Uterus (tissue), 4 donors: ENCODE results near the gene NEDD4L. TPM values are rescaled to one million over a fixed set of nuclear protein-coding genes. Genes with fewer than 3 reads are reported as not detected.
A peak's percentile ranks its signal among the peaks of the same experiment; 100 is the strongest.

Source experiments
- DNase-seq, 2 donors: peaks; one replicate each; pipeline ENCODE4 v3.0.0-alpha.2; 2019 to 2020
- H3K27ac ChIP-seq, 2 donors: fragments of 200-600 bp; sonication (generic); 1 replicate in 1 of 2; 2 replicates in 1 of 2; pipeline ENCODE4 v1.5.1; 2016 to 2018
- H3K27me3 ChIP-seq, 2 donors: fragments of 200-600 bp; sonication (generic); one replicate each; pipeline ENCODE4 v1.5.1; 2018 to 2019; ENCODE audit warnings: control low read depth in 1 of 2
- H3K36me3 ChIP-seq, 2 donors: fragments of 200-600 bp; sonication (generic); one replicate each; pipeline ENCODE4 v1.5.1; 2019; ENCODE audit warnings: control low read depth in 1 of 2
- H3K4me1 ChIP-seq, 2 donors: fragments of 200-600 bp; sonication (generic); one replicate each; pipeline ENCODE4 v1.5.1; 2018 to 2019; ENCODE audit warnings: control low read depth in 1 of 2
- H3K4me3 ChIP-seq, 2 donors: fragments of 200-600 bp; sonication (generic); 1 replicate in 1 of 2; 2 replicates in 1 of 2; pipeline ENCODE4 v1.5.1; 2018 to 2019; ENCODE audit warnings: mild to moderate bottlenecking in 1 of 2
- H3K9me3 ChIP-seq, 2 donors: fragments of 200-600 bp; sonication (generic); one replicate each; pipeline ENCODE4 v1.5.1; 2019; ENCODE audit warnings: control low read depth in 1 of 2
- POLR2A ChIP-seq, 2 donors: fragments of 450-650 bp; IDR thresholded peaks; one replicate each; pipeline ENCODE4 v1.6.1; 2016; ENCODE audit warnings: antibody characterized with exemption in 2 of 2, mild to moderate bottlenecking in 1 of 2, moderate library complexity in 1 of 2
- intact Hi-C: fragments of 100-400 bp; cut with DNase I; formaldehyde crosslinking; loops from one replicate; pipeline ENCODE4 v1.15.1; 2023; ENCODE audit warnings: low total_unique reads
- total RNA-seq, 4 donors: library from RNA; depleted of rRNA in 3 of 4; stranded (reverse); fragments of >200 nt in 3 of 4; gene quantifications; one replicate each; pipeline versions ENCODE4 v1.1.0 to v1.2.4, GENCODE V29; 2014 to 2023
- TF ChIP-seq, protein P1 (sequence below), 4 experiments: fragments of 200-600 bp in 2 of 4; fragments of 450-650 bp in 2 of 4; sonication (generic) in 2 of 4; IDR thresholded peaks; one replicate each; pipeline ENCODE4 v1.5.1; 2016 to 2019; ENCODE audit warnings: antibody characterized with exemption in 4 of 4, mild to moderate bottlenecking in 2 of 4, moderate library complexity in 1 of 4
- donor health status: DM: yes; HTN: yes; CAD: no.

The NEDD4L gene
- total RNA-seq, 4 donors from 2014 or later: 6.2 to 45.9 (median 32.3) TPM

DNA sequence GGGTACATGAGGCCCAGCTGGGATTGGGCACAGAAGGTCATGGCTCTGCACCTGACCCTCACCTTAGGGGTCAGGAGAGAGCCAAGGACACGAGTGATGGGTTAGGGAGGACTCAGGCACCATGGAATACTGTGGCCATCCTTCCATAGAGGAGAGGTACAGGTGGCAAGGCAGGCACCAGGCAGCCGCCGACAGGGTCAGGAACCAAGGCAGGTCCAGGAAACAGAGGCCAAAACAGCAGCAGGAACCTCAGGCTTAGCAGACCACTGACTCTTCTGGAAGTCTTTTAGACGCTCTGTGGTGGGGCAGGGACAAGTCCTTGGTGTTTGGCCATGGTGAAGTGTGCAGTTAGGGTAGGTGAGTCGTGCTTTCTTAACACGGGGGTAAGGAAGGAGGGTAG lies 128.0 kb downstream of the NEDD4L start:
- Histone ChIP-seq H3K4me1 (no peaks in the 10 kb centered on the region), H3K36me3 (no peaks in the 10 kb centered on the region)
- TF ChIP-seq POLR2A (IDR thresholded peaks at IDR 0.05): no peak
- TF ChIP-seq, protein P1, sequence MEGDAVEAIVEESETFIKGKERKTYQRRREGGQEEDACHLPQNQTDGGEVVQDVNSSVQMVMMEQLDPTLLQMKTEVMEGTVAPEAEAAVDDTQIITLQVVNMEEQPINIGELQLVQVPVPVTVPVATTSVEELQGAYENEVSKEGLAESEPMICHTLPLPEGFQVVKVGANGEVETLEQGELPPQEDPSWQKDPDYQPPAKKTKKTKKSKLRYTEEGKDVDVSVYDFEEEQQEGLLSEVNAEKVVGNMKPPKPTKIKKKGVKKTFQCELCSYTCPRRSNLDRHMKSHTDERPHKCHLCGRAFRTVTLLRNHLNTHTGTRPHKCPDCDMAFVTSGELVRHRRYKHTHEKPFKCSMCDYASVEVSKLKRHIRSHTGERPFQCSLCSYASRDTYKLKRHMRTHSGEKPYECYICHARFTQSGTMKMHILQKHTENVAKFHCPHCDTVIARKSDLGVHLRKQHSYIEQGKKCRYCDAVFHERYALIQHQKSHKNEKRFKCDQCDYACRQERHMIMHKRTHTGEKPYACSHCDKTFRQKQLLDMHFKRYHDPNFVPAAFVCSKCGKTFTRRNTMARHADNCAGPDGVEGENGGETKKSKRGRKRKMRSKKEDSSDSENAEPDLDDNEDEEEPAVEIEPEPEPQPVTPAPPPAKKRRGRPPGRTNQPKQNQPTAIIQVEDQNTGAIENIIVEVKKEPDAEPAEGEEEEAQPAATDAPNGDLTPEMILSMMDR (IDR thresholded peaks at IDR 0.05): no peak

DNA sequence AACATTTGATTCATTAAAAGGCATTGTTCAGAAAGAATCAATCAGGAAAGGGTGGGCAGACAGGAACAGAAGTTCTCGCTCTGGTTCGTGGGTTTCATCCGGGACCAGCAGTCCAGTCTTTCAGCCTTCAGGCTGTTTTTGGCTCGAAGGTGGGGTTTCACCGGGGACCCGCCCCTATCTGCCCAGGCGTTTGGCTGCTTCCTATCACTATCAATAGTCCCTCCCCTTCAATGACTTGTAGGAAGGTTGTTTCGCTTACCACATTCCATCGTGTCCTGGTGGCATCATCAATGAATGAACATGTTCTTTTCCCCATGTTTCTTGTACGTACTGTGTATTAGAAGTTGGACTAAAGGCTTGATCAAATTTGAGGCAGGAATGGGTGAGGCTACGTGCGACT lies 130.3 kb downstream of the NEDD4L start:
- intact Hi-C loops: no loop called here
- Histone ChIP-seq H3K36me3 (no peaks in the 10 kb centered on the region), H3K27me3 (no peaks in the 10 kb centered on the region), H3K4me1 (no peaks in the 10 kb centered on the region), H3K4me3 (no peak overlapping the region), H3K27ac (no peak overlapping the region), H3K9me3 (no peaks in the 10 kb centered on the region)
- TF ChIP-seq, protein P1 (IDR thresholded peaks at IDR 0.05): no peak
- no peak for TF ChIP-seq POLR2A (IDR thresholded peaks at IDR 0.05)
- DNase-seq: no peak

More for the DNA sequence above, 128.0 kb downstream of the NEDD4L start:
- H3K27ac ChIP-seq: no peak overlapping the region
- no peak for DNase-seq
- no peaks in the 10 kb centered on the region for H3K9me3 ChIP-seq
- H3K27me3 ChIP-seq: no peaks in the 10 kb centered on the region
- intact Hi-C loops: no loop called here
- no peak overlapping the region for H3K4me3 ChIP-seq

DNA sequence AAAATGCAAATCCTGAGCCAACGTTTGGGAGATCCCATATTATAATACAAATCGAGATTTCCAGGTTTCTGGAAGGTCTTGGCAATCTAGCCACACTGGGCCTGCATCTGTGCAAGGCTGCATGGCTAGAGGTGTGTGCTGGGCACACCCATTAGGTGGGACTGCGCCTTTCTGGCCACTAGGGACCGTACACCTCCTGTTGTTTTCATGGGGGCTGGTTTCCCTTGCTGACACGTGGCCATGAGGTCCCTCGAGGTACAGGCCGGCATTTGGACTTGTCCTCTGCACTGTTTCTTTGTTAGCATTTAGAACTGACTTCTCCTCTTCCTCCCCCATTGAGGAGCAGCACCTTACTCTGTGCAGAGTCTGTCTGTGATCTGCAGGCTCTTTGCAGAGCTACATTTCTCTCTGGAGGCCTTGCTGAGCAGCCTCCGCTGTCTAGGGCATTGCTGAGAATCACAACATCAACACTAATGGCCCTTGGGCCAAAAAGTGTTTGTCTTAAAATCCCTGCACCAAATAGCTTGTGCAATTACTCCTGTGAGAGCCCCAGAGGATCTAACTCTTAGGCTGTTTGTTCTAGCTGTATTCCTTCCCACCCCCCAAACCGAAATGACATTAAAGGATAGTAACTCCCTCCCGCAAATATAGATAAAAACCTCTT lies 131.2 kb downstream of the NEDD4L start:
- Histone ChIP-seq H3K36me3 (no peaks in the 10 kb centered on the region), H3K27ac (no peak overlapping the region), H3K9me3 (no peaks in the 10 kb centered on the region), H3K4me1 (no peaks in the 10 kb centered on the region), H3K4me3 (no peak overlapping the region), H3K27me3 (no peaks in the 10 kb centered on the region)
- intact Hi-C loops: no loop called here
- TF ChIP-seq, protein P1 (IDR thresholded peaks at IDR 0.05): no peak
- TF ChIP-seq POLR2A (IDR thresholded peaks at IDR 0.05): no peak
- DNase-seq: no peak

DNA sequence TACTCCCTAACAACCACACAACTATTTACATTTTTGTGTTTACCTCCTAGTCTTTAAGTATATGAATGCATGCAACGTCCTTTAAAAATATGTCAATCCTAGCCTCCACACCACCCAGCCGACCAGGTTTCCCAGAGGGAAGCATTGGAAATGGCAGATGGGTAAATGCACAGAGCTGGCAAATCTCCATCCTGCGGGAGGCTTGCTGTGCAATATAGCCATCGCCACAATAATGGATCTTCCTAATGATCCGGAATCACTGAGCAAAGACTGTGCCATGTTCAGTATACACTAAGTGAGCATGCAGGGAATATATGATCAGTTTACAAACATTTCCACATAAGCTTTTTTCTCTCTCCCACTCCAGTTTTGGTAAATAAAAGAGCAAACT lies 131.8 kb downstream of the NEDD4L start:
- no peaks in the 10 kb centered on the region for H3K27me3 ChIP-seq
- H3K36me3 ChIP-seq: no peaks in the 10 kb centered on the region
- intact Hi-C loops: no loop called here
- TF ChIP-seq, protein P1 (IDR thresholded peaks at IDR 0.05): no peak
- TF ChIP-seq POLR2A (IDR thresholded peaks at IDR 0.05): no peak
- DNase-seq: no peak
- no peak overlapping the region for H3K27ac ChIP-seq
- H3K4me3 ChIP-seq: no peak overlapping the region
- H3K9me3 ChIP-seq: no peaks in the 10 kb centered on the region
- H3K4me1 ChIP-seq: no peaks in the 10 kb centered on the region

DNA sequence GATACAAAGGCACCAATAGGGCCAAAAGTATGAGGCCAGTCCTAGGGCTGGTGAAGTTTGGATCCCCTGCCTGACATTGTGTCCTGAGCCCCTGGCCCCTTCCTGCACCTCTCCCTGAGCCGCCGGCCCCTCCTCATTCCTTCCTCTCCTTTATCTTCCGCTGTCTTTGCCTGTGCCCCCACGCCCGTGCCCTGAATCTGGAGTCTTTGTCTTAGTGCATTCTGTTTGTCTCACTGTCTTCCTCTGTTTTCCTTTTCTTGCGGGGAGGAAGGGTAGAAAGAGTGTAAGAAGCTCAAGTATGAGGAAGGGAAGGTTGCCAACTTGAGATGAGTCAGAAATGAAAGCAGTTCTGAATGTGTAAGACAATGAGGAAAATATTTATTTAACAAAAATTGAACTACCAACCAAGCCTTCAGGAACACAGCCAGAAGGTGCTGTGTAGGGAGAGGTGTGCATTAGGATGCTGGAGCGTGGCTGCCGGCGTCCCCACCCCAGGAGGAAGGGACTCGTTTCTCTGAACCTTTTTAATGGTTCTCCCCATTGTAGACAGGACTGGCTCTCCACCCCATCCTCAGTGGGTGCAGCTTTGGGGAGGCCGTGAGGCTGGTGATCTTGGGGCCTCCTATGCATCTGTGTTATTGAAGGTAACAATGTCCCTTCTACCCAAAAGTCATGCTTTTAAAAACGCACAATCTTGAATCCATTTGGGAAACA lies 133.1 kb downstream of the NEDD4L start:
- Histone ChIP-seq H3K4me3 (no peak overlapping the region), H3K4me1 (no peaks in the 10 kb centered on the region), H3K27ac (peak overlapping the region; percentile 40 to 42), H3K9me3 (no peaks in the 10 kb centered on the region), H3K27me3 (no peaks in the 10 kb centered on the region), H3K36me3 (no peaks in the 10 kb centered on the region)
- TF ChIP-seq, protein P1 (IDR thresholded peaks at IDR 0.05): no peak
- no peak for TF ChIP-seq POLR2A (IDR thresholded peaks at IDR 0.05)
- intact Hi-C loops: no loop called here
- DNase-seq: no peak
